Measurements from ENCODE around the gene IRF4. TPM values are rescaled to one million over a fixed set of nuclear protein-coding genes. Genes with fewer than 3 reads are reported as not detected.
"Not testable (repeated sequence)": the region's sequence is repeated elsewhere in the genome, so short reads cannot be mapped to it uniquely, and the experiment has no call there.

Gene IRF4
- total RNA-seq, 2 experiments from 2014 or later, result 189 to 291 TPM

DNA sequence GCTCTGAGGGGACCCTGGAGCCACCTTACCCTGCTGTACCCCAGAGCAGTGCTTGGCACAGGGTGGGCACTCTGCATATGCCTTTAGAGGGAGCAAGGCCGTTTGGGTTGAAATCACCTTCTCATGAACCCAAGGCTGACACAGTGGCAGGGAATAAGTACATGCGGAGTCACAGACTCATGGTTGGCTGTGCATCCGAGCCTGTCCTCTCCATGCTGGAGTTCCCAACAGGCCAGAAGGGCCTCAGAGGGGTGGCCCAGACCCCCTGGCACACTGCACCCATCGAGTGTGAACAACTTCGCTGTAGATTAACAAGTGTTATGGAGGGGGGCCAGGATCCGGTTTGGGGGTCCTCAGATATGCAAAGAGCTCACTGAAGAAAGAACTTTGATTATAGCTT, 21.0 kb upstream of the IRF4 start:
- TF ChIP-seq, protein P1, sequence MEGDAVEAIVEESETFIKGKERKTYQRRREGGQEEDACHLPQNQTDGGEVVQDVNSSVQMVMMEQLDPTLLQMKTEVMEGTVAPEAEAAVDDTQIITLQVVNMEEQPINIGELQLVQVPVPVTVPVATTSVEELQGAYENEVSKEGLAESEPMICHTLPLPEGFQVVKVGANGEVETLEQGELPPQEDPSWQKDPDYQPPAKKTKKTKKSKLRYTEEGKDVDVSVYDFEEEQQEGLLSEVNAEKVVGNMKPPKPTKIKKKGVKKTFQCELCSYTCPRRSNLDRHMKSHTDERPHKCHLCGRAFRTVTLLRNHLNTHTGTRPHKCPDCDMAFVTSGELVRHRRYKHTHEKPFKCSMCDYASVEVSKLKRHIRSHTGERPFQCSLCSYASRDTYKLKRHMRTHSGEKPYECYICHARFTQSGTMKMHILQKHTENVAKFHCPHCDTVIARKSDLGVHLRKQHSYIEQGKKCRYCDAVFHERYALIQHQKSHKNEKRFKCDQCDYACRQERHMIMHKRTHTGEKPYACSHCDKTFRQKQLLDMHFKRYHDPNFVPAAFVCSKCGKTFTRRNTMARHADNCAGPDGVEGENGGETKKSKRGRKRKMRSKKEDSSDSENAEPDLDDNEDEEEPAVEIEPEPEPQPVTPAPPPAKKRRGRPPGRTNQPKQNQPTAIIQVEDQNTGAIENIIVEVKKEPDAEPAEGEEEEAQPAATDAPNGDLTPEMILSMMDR (conservative IDR thresholded peaks at IDR 0.05; ENCODE audit: low read length), result no peak
- no peak for TF ChIP-seq EZH2phosphoT487 (IDR thresholded peaks at IDR 0.05; ENCODE audit: borderline replicate concordance, low read depth, low read length)
- ChIA-PET CTCF (ENCODE audit: unreplicated experiment) (no interaction called here), POLR2A (interaction anchor here (0.8 to 5.7 kb wide), 4 partner anchors 9 to 42 kb away, joined by 3 to 26 read pairs (median 8); partner anchors contain the start of gene IRF4)
- no peaks in the 10 kb centered on the region for H3K9me3 ChIP-seq (ENCODE audit: low read length)
- BruUV-seq (replicated peaks), result no TSS peak
- H3K36me3 ChIP-seq (ENCODE audit: insufficient read depth, low read length), result no peaks in the 10 kb centered on the region
- H4K20me1 ChIP-seq (ENCODE audit: insufficient read depth, low read length), result no peaks in the 10 kb centered on the region
- H3K27ac ChIP-seq (ENCODE audit: low read depth, low read length, poor library complexity, severe bottlenecking), result no peak overlapping the region
- H2AFZ ChIP-seq (ENCODE audit: low read length), result no peak overlapping the region
- H3K4me1 ChIP-seq (ENCODE audit: insufficient read depth, low read length, poor library complexity, severe bottlenecking), result peaks cover 42% of the 10 kb centered on the region
- no peak overlapping the region for H3K4me3 ChIP-seq (ENCODE audit: low read depth, low read length, poor library complexity, severe bottlenecking)
- no peaks in the 10 kb centered on the region for H3K9me2 ChIP-seq (ENCODE audit: insufficient read depth, low read length)
- H3K79me2 ChIP-seq (ENCODE audit: insufficient read depth, low read depth, low read length), result no peaks in the 10 kb centered on the region
- DNase-seq (ENCODE audit: low spot score), result no peak
- intact Hi-C loops (cut with micrococcal nuclease; ENCODE audit: unreplicated experiment), result no loop called here
- no peak overlapping the region for H3K4me2 ChIP-seq (ENCODE audit: low read length)

DNA sequence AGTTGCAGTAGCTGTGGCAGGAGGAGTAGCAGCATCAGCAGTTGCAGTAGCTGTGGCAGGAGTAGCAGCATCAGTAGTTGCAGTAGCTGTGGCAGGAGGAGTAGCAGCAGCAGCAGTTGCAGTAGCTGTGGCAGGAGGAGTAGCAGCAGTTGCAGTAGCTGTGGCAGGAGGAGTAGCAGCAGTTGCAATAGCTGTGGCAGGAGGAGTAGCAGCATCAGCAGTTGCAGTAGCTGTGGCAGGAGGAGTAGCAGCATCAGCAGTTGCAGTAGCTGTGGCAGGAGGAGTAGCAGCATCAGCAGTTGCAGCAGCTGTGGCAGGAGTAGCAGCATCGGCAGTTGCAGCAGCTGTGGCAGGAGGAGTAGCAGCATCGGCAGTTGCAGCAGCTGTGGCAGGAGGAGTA, 19.7 kb upstream of the IRF4 start:
- H3K9me3 ChIP-seq (ENCODE audit: low read length); H4K20me1 ChIP-seq (ENCODE audit: insufficient read depth, low read length); BruUV-seq (replicated peaks); H3K9me2 ChIP-seq (ENCODE audit: insufficient read depth, low read length); H3K36me3 ChIP-seq (ENCODE audit: insufficient read depth, low read length); H3K27ac ChIP-seq (ENCODE audit: low read depth, low read length, poor library complexity, severe bottlenecking); H3K4me3 ChIP-seq (ENCODE audit: low read depth, low read length, poor library complexity, severe bottlenecking); H2AFZ ChIP-seq (ENCODE audit: low read length); DNase-seq (ENCODE audit: low spot score); intact Hi-C loops (cut with micrococcal nuclease; ENCODE audit: unreplicated experiment); H3K79me2 ChIP-seq (ENCODE audit: insufficient read depth, low read depth, low read length); CTCF ChIA-PET (ENCODE audit: unreplicated experiment): not testable (repeated sequence)
- peaks cover 42% of the 10 kb centered on the region for H3K4me1 ChIP-seq (ENCODE audit: insufficient read depth, low read length, poor library complexity, severe bottlenecking)
- POLR2A ChIA-PET, result interaction anchor here (0.7 to 5.7 kb wide), 7 partner anchors 8 to 26 kb away, joined by 3 to 26 read pairs (median 9); partner anchors contain the start of gene IRF4
- H3K4me2 ChIP-seq (ENCODE audit: low read length), result 0 out of 2 replicates have a peak overlapping the region, but pooled peaks have one; percentile 42

DNA sequence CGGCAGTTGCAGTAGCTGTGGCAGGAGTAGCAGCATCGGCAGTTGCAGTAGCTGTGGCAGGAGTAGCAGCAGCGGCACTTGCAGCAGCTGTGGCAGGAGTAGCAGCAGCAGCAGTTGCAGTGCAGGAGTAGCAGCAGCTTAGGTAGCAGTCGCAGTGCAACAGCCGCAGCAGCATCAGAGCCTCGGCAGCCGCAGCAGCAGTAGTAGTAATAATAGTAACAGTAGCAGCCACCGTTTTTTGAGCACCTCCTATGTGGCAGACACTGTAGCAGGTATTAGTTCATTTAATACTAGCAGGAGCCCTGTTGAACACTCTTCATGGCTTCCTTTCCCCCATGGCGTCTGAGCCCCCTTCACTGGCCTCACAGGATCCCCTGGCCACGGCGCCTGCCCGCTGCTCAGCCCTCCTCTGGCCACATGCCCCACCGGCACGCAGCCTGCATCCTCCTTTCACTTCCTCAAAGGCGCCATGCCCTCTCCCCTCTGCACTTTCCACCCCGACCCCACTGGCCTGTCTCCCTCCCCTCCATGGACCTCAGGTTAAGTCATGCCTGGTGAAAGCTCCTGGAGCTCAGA, 19.1 kb upstream of the IRF4 start:
- H3K4me3 ChIP-seq (ENCODE audit: low read depth, low read length, poor library complexity, severe bottlenecking), result peak overlapping the region; percentile 3
- peak overlapping the region; percentile 42 for H3K4me2 ChIP-seq (ENCODE audit: low read length)
- H3K9me2 ChIP-seq (ENCODE audit: insufficient read depth, low read length), result no peaks in the 10 kb centered on the region
- no TSS peak for BruUV-seq (replicated peaks)
- peak; percentile 68 for DNase-seq (ENCODE audit: low spot score)
- no peaks in the 10 kb centered on the region for H3K79me2 ChIP-seq (ENCODE audit: insufficient read depth, low read depth, low read length)
- TF ChIP-seq, protein P1 (conservative IDR thresholded peaks at IDR 0.05; ENCODE audit: low read length), result no peak
- TF ChIP-seq EZH2phosphoT487 (IDR thresholded peaks at IDR 0.05; ENCODE audit: borderline replicate concordance, low read depth, low read length), result no peak
- H3K9me3 ChIP-seq (ENCODE audit: low read length), result no peaks in the 10 kb centered on the region
- peaks cover 42% of the 10 kb centered on the region for H3K4me1 ChIP-seq (ENCODE audit: insufficient read depth, low read length, poor library complexity, severe bottlenecking)
- no peaks in the 10 kb centered on the region for H4K20me1 ChIP-seq (ENCODE audit: insufficient read depth, low read length)
- intact Hi-C loops (cut with micrococcal nuclease; ENCODE audit: unreplicated experiment), result no loop called here
- POLR2A ChIA-PET, result interaction anchor here (0.7 to 5.7 kb wide), 9 partner anchors 9 to 28 kb away, joined by 3 to 26 read pairs (median 6); partner anchors contain the start of gene IRF4
- peak overlapping the region; percentile 0; the same call in 1 of the 2 replicates for H2AFZ ChIP-seq (ENCODE audit: low read length)
- peak overlapping the region; percentile 2 for H3K27ac ChIP-seq (ENCODE audit: low read depth, low read length, poor library complexity, severe bottlenecking)
- CTCF ChIA-PET (ENCODE audit: unreplicated experiment), result interaction anchor here (0.6 to 1.0 kb wide), 3 partner anchors 13 to 182 kb away, joined by 3 to 4 read pairs (median 3); no protein-coding TSS in a partner anchor
- H3K36me3 ChIP-seq (ENCODE audit: insufficient read depth, low read length), result no peaks in the 10 kb centered on the region

Data from OCI-LY7 (cell line).